Activated T-cell treated with anti-CD3 and anti-CD28 coated beads, Interleukin-2, amount 50 U/mL, for 1 hour (primary cell): ENCODE data around the gene WDSUB1.
A peak's percentile ranks its signal among the peaks of the same experiment; 100 is the strongest.

ENCODE experiments used
- DNase-seq: peaks from one replicate; pipeline ENCODE4 v3.0.0-alpha.2; 2020

The WDSUB1 gene

DNA sequence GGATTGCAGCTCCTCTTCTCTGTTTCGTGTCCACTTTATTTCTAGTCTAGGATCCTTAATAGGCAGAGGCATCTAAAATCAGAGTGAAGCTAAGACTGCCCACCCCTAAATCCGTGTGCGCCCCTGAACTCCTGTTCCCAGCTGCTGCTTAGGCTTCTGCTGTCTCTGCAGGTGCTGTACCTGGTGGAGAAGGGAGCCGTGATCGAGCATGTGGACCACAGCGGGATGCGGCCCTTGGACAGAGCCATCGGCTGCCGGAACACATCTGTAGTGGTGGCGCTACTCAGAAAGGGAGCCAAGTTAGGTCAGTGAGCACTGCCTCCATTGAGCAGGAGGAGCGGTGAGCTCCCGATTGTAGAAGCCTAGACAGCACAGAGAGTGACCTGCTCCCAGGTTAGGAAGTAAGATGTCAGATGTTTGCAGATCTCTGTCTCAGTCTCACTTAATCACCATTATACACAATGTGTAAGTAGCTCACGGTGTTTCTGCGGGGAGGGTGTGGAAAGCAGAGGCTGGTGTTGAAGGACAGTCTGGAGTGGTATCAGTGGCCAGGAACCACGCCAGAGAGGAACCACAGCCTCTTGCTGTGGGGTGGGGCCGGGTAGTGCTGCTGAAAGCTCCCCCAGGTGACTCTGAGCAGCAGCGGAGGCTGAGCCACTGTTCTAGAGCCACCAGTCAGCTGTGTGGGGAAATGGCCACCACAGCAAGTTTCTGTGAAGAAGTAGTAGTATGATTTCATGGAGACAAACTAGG, 62.3 kb downstream of the WDSUB1 start:
- no peak for DNase-seq

DNA sequence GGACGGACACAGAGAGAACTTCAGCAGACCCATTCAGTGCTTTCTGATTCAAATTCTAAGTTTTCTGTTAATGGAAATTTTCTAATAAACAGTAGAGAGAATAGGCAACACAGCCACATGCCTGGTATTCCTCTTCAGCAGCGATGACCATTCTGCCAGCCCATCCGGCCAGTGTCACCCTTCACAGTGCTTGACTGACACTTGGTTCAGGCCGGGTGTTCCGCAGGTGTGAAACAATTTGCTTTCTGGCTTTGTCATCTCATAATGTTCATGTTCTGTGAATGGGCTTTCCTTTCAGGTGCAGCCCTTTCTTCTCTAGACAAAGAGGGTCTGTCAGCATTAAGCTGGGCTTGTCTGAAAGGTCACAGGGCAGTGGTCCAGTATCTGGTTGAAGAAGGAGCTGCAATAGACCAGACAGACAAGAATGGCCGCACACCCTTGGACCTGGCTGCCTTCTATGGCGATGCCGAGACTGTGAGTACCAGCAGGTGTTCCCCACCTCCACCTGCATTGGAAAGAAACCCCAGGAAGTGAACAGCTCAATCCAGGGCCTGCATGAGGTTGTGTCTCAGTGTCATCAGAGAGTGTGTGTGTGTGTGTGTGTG, 67.0 kb downstream of the WDSUB1 start:
- DNase-seq = no peak

DNA sequence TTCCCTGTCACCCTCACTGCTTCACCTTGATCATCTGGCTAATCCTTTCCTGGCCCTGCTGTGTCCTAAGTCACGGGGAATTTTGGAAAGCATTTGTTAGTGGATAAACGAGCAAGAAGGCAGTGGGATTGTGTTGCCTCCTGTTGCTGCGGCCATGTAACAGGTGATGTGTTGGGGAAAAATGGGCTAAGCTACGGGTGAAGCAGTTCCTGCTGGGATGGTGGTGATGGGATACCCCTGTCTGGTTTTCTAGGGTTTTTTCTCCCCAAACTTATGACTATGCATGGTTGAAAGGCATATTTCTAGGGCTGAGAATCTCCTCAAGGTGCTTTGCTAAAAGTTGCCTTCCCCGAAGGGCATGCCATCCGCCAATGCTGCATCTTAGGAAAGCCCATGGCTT, 68.1 kb downstream of the WDSUB1 start:
- DNase-seq = no peak

DNA sequence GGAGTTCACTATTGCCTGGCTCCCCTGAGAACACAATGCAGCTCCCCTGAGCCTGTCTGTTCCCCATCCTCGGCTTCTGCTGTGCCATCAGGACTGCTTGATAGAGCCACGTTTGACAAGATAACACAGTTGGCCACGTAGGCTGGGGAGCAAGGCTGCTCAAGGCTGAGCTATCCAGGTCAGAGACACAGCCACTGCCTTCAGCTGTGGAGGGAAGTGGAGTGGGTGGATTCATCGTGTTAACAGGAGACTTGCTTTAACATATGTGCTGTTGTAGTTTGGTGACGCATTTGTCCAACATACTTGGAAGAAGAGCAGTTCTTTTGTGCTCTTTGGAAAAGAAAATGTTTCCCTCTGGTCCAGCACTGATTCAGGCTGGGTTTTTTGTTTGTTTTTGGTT, 68.8 kb downstream of the WDSUB1 start:
- DNase-seq = no peak

DNA sequence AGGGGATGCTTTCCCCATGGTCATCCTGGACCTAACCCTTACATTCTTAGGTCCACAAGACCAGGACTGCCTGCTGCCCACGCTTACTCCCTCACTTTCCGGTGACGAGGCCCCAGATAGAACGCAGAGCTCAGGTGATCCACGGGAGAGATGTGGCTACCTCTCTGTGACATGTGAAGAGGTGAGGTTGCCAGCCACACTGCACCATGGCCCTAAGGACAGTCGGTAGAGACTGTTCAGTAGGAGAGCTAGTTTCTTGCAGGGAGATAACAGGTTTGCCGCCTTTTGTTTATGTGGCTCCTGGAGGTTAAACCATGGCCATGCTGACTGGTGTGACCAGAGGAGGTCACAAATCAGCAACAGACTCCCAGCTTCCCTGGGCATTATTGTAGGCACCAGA, 71.4 kb downstream of the WDSUB1 start:
- DNase-seq = no peak

DNA sequence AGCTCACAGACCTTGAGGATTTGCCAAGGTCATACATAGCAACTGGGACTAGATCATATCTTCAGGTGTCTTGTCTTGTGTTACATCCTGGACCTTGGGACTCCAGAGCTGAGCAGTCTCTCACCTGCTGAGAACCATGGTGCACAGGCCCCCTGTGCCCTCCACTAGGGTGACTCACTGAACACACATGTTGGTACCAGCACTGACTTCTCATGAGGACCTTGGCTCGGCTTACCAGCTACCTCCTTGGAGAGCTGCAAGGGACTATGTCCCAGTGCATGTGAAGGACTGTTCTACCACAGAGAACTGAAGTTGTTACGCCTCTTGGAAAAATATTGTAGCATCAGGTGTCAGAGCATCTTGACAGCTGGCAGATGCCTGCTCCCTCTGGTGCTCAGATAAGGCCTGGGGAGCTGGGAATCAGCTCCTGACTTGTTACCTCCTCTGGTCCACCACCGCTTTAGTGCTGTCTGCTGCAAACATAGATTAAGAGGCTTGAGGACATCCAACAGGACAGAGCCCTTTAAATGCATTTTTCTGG, 72.1 kb downstream of the WDSUB1 start:
- DNase-seq = no peak

DNA sequence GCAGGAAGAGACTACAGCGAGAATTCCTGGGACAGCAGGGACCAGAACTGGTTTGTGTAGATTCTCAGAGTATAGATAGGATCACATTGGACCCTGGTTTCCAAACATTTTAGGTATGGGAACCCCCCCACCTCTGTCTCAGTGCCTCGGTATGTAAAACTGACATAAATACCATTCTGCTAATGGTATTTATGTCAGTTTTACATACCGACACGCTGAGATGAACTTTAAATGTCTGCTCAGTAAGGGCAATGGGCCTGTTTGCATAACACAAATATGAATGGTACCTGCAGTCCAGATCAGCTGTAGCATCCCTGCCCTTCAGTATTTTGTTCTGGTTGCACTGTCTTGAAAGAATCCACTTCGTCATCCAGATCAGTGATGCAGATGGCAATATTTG, 73.2 kb downstream of the WDSUB1 start:
- no peak for DNase-seq

DNA sequence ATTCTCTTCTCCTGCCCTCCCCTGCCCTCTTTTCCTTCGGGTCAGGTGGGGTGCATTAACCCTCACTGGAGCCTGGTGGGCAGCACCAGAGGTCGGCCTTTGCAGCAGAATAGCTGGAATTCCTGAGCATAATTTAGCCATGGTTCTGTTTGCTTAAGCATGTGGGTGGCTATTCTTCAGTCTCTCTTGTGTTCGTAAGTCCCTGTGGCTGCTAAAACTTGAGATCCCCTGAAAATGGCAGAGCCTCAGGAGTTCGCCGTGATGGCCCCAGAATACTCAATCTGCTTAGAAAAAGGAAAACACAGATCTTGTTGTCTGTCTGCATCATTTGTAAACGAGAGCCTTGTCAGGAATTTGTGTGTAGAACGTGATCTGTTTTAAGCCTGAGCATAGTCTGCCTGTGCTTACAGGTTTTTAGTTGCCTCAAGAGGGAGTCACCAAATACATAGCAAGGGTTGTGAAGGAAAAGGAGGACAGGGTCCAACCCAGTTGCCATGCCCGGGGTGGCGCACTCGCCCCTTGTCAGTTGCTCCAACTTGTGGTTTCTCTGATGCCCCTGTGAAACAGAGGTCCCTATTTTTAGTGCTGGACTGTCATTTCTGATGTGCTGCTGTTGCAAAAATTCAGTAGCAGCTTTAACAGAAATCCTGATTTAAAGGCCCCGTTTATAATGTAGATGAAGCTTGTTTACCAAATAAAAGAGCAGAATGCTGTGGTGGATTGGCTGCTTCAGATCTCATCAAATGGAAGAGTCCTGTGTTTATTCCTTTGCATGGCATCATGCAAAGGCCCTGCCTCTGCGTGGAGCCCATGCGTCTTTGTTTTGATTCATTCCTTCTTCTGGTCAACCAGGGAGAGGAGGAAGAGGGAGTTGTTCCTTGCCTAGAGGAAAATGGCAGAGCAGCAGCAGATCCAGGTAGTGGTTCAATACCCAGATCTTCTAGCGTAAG, 74.8 kb downstream of the WDSUB1 start:
- DNase-seq = no peak

DNA sequence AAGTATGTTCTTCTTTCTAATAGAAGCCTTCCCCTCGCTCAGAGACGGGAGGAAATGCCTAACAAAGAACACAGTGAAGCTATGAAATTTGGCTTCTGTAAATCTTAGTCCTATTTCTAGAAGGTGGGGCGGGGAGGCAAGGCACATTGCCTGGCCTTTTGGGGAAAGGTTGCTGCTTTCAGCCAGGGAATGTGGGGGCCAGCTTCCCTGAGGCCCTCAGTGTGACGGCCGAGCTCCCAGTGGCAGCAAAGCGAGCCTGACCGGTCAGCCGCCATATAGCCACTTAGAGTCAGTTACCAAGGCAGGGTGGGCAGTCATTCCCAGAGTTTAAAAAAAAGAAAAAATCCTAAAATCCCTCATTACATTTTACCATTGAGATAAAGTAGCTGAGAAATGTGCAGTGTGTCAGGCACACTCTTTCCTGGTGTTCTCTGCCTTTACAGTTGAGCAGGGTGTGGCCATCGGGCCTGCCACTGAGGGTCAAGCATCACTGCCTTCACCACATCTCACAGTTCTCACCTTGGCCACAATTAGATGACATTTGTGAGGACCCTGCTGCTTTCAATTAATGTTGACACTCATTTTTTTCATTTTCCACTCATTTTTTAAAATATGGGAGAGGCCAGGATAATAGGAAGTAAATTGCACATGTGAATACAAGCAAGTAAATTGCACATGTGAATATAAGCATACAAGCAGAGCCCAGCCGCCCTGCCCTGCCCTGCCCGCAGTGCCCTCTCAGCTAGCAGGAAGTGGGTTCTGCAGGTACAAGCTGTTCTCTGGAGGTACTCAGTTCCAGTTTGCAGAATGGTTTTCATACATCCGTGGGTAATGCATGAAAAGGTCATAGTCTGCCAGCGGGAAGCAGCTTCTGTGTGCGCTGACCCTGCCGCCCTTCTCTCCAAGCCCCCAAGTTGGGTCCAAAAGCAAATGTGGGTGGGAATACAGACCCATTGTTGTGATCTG, 76.9 kb downstream of the WDSUB1 start:
- peak; percentile 35 for DNase-seq

DNA sequence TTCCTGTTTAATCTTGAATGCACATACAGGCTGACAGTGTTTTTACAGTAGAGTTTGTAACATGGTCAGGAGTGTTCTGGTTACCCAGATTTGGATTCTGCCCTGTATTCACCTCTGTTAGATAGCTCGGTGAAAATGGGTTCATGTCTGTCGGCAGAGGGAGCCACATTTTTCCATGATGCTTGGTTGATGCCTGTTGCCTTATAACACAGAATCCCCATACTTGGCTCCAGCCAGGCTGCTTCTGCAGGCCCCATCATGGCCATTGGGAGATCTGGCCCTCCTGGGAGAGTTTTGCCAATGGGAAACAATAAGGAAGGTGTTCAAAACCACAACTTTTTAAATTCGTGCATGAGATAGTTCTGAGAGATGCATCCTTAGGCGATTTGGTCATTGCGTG, 78.1 kb downstream of the WDSUB1 start:
- DNase-seq = no peak

DNA sequence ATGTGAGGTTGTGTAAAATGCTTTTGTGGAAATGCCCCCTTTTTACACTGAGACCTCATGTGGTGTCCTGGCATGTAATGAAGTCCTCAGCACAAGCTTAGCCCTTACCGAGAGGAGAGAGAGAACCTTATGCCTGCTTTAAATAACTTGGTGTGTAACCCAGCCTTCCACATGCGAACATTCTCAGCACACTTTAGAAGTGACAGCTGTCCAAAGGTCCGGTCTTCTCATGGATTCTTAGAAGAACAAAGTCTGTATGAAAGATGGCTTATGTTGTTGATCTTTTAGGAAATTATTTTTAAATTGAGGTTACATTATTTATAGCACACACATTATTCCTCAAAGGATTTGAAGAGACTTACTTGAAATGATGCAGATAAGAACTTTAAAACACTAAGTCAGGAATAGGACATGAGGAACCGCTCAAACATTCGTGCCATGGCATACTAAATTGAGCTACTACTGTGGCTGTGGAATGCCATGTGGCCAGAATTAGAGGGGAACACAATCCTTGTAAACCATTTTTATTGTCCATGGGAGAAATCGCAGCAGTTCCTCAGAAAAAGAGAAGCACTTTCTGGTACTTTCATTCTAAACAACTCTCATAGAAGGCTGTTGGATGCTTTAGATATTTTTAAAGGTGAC, 79.6 kb downstream of the WDSUB1 start:
- no peak for DNase-seq

DNA sequence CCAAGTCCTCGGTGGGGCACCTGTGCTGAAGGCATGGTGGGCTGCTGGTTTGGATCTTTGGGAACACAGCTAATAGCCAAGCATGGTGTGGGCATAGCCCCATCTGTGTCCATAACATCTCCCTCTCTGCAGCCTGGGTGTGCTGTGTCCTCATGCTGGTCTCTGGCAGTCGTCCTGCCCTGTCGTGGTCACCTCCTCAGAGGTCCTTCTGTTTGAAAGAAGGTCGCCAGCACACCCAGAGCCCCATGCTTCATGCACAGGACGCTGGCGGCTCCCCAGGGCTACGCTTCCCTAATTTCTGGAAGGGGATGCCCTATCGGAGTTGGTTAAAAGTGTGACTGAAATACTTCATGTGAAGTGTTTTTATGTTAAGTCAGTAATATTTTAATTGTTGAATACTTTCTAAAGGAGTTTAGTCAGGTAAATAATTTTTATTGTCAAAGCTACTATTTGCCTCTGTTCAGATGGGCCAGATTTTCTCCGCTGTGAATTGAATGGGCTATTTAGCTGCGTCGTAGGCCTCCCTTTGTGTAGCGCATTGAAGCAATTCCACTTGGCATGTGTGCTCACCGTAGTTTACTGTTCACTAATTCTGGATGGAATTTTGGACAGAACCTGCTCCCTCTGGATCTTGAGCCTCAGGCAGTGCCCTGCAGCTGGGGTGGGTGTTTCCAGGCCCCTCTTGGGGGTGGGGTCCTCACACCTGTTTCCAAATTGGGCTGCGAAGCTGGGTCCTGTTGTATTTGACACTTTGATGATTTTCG, 81.9 kb downstream of the WDSUB1 start:
- DNase-seq = no peak

DNA sequence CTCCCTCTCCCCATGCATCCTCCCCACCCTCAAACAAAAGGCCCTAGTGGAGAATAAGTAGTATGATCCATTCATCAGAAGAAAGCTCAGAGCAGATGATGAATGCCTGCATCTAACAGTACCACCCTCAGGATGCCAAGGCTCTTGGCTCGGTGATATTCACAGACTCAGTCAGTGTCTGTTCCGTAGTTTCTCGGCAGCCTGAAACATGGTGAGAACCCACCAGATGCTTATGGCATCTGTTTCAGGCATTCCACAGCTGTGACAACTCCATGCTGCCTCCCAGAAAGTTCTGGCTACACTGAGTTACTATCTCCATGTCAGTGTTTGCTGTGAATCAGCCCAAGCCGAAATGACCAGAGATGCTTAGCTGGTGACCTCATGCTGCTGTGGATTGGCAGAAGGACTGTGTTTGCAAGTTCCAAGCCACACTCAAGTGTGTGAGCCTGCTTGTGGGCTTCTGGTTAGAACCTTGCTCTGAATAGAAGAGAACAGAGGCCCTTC, 83.9 kb downstream of the WDSUB1 start:
- DNase-seq = no peak

DNA sequence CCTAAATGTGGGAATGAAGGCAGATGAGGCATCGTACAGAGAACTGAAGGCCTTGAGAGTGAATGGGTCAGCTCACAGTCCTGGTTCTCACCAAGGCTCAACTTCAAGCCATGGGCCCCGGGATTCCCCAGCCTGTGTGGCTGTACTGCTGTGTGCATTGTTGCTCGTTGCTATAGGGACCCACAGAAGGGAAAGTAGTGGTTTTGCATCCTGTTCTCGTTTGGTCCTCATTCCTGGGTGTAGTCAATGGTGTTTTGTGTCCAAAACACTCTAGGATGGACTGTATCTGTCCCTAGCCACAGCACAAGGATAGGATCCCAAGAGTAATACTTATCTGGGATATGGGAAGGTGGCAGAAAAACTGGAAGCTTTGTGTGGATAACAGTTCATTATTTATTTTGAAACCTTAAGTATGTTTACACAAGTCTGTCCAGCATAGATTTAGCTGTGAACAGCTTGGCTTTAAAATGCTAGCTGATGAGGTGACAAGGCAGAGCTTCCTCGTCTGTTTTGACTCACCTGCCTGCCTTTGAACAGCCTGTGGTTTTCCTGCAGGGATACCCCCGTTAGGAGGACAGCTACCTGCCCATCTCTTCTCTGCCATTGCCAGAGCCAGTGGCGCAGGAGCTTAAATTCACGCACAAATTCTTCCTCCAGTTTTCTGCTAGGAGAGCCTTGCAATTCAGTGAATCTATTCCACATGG, 85.0 kb downstream of the WDSUB1 start:
- peak; percentile 23 for DNase-seq

DNA sequence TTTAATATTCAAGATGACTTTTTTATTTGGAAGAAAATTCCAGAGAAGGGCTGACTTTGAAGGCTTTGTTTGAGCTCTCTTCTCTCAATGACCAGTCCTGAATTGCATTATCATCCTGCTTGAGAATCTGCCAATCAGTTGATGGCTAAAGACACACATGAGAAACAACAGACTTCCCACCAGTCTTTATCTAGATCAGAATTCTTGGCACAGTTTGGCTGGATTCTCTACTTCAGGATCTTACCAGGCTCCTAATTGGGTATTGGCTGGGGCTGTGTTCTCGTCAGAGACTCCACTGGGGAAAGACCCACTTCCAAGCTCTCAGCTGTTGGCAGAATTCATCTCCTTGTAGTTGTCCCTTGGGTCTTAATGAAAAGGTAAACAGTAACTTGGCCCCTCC, 86.0 kb downstream of the WDSUB1 start:
- DNase-seq = no peak

DNA sequence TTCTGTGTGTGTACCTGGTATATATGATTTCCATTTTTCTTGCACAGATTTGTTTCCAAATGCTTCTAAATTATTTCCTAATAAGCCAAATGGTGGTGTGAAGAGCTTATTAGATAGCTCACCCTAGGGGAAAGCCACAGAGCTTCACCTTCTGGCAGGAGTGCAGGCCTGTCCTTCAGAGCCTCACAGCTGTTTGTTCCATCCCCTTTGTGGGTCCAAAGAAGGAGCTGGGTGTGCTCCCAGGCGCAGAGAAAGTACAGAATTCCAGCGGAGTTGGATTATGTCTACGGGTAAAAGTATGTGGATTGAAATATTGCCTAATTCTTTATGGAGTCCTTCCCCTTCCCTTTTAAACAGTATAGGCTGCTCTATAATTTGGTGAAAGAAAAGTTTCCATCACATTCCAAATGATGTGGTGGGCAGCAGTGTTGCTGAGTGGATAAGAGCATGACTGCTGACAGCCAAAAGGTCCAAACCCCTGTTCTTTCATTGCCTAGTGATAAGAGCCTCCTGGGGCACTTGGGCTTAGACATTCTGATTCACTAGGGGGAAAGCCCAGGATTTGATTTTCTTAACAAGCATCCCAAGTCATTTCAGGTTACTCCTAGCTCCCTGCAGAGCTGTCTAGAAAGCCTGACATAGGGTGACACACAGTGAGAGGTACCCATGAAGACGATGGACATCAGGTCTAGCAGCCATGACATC, 86.6 kb downstream of the WDSUB1 start:
- DNase-seq = no peak

DNA sequence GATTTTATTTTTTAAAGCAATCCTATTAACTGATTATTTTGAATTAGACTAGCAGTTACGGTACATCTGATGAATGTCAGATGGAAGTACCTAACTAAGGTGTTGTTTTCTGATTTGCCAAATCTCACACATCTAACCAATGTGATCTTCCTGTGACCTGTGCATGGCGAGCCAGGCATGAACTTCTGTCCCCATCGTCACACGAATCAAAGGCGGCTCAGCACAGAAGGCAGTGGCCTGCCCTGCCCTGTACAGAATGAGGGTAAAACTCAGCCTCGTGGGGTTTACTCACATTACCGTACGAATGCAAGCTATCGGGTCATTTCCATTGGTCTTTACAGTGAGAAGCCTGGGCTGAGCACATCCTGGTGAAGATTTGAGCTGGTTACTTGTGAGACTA, 87.3 kb downstream of the WDSUB1 start:
- DNase-seq = no peak

DNA sequence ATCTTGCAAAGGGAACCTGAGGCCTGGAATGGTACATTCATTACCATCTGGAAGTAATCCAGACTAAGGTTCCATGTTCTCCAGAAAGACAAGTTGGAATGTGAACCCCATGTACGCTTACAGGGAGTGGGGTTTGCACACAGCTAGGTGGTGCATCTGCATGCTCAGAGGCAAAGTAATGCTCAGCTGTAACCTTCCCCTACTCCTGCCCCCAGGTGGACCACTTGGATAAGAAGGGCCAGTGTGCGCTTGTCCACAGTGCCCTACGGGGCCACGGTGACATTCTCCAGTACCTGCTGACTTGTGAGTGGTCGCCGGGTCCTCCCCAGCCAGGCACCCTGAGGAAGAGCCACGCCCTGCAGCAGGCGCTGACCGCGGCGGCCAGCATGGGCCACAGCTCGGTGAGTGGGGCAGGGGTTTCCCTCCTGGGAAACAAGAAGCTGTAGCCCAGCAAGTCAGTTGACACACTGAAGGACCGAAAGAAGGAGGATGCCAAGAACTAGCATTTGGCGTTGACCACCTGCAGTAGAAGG, 90.0 kb downstream of the WDSUB1 start:
- DNase-seq = no peak

DNA sequence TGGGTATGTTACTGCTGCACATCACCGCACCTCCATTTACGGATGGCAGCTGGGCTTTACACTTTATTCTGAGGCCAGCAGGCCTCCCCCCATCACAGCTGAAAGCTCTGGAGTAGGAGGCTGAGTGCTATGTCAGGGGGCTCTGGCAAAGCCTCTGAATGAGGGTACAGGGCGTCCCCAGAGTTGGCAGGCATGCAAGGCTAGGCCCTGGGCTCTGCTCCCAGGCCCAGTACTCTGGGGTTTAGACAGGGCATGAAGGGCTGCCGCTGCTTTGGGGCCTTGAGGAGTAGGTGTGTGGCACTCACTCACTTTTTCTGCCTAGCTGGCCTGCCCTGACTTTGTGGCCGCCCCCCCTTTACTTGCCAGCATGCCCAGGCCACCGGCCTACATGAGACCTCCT, 90.8 kb downstream of the WDSUB1 start:
- DNase-seq = no peak
